Measurements from ENCODE around the gene GRIPAP1. TPM values are rescaled to one million over a fixed set of nuclear protein-coding genes. Genes with fewer than 3 reads are reported as not detected.

Gene GRIPAP1
- total and polyA plus RNA-seq, 2 donors (not counting 3 experiments of a cell fraction or from before 2014, with no cell fraction given) = 25.3 to 49.4 TPM

DNA sequence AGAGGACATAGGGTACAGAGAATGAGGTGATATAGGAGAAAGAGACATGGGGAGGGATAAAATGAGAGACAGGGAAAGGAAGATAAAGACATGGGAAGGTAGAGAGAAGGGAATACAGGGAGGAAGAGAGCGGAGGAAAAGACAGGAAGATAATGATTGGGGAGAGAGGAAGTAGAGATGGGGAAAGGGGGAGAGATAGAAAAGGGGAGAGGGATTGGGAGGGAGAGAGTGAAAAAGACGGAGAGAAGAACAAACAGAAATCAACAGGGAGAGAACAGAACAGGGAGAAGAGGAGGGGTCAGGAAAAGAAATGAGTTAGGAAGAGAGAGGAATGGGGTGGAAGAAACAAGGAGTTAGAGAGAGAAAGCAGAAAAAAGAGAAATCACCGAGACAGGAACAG lies 4.6 kb downstream of the GRIPAP1 start:
- H3K79me2 ChIP-seq (ENCODE audit: control insufficient read depth, insufficient read depth, low read length) = peaks cover 8% of the 10 kb centered on the region
- no peaks in the 10 kb centered on the region for H4K20me1 ChIP-seq (replicated peaks; ENCODE audit: control insufficient read depth, extremely low read depth, insufficient read depth, low read length)
- TF ChIP-seq MYC (IDR thresholded peaks at IDR 0.05; ENCODE audit: low read depth, low read length) = no peak
- TF ChIP-seq JUN (IDR thresholded peaks at IDR 0.05; ENCODE audit: borderline replicate concordance, insufficient read depth, insufficient read length, low read depth) = no peak
- no peak for TF ChIP-seq POLR2A (IDR thresholded peaks at IDR 0.05; ENCODE audit: low read depth, low read length)
- TF ChIP-seq EZH2 (IDR thresholded peaks at IDR 0.05; ENCODE audit: borderline replicate concordance, low read depth, low read length, severe bottlenecking) = no peak
- no peak for TF ChIP-seq FOS (IDR thresholded peaks at IDR 0.05; ENCODE audit: borderline replicate concordance, insufficient read depth, low read length)
- TF ChIP-seq POLR2AphosphoS5 (IDR thresholded peaks at IDR 0.05; ENCODE audit: insufficient read depth, low read depth, low read length) = no peak
- TF ChIP-seq GATA2 (IDR thresholded peaks at IDR 0.05; ENCODE audit: insufficient read depth, insufficient read length, low read depth, low read length) = no peak
- TF ChIP-seq, protein P1, sequence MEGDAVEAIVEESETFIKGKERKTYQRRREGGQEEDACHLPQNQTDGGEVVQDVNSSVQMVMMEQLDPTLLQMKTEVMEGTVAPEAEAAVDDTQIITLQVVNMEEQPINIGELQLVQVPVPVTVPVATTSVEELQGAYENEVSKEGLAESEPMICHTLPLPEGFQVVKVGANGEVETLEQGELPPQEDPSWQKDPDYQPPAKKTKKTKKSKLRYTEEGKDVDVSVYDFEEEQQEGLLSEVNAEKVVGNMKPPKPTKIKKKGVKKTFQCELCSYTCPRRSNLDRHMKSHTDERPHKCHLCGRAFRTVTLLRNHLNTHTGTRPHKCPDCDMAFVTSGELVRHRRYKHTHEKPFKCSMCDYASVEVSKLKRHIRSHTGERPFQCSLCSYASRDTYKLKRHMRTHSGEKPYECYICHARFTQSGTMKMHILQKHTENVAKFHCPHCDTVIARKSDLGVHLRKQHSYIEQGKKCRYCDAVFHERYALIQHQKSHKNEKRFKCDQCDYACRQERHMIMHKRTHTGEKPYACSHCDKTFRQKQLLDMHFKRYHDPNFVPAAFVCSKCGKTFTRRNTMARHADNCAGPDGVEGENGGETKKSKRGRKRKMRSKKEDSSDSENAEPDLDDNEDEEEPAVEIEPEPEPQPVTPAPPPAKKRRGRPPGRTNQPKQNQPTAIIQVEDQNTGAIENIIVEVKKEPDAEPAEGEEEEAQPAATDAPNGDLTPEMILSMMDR (IDR thresholded peaks at IDR 0.05; ENCODE audit: extremely low read depth in 1 of 2, insufficient read depth in 1 of 2, low read depth in 1 of 2, low read length in 2 of 2) = no peak
- TF ChIP-seq, protein P2, sequence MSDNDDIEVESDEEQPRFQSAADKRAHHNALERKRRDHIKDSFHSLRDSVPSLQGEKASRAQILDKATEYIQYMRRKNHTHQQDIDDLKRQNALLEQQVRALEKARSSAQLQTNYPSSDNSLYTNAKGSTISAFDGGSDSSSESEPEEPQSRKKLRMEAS (IDR thresholded peaks at IDR 0.05; ENCODE audit: insufficient read depth, insufficient read length) = no peak
- intact Hi-C loops (cut with micrococcal nuclease) (no loop called here), dilution Hi-C loops (cut with MboI; ENCODE audit: extremely low pct_ligation_motif_present, low sequenced_read_pairs) (no loop called here)
- no peak for DNase-seq (ENCODE audit: low read depth, low spot score)
- FAIRE-seq = no peak
- H3K9me3 ChIP-seq (replicated peaks; ENCODE audit: control insufficient read depth, insufficient read depth, low read length) = no peaks in the 10 kb centered on the region
- peaks cover 0 to 20% of the 10 kb centered on the region in 2 experiments for H3K36me3 ChIP-seq (ENCODE audit: control insufficient read depth in 2 of 2, extremely low read depth in 1 of 2, insufficient read depth in 2 of 2, low read length in 2 of 2)
- no peaks in the 10 kb centered on the region for H3K27me3 ChIP-seq (ENCODE audit: control insufficient read depth in 2 of 2, insufficient read depth in 2 of 2, low read length in 2 of 2)
- no TSS peak for BruUV-seq (replicated peaks)
- H3K9me1 ChIP-seq (replicated peaks; ENCODE audit: control insufficient read depth, extremely low read depth, insufficient read depth, low read length) = no peaks in the 10 kb centered on the region
- H2AFZ ChIP-seq (ENCODE audit: low read depth, low read length) = no peak overlapping the region
- H3K4me2 ChIP-seq (ENCODE audit: insufficient read depth, low read length) = no peak overlapping the region
- H3K27ac ChIP-seq (ENCODE audit: insufficient read depth, low read depth, low read length) = no peak overlapping the region
- no peak overlapping the region for H3K9ac ChIP-seq (replicated peaks; ENCODE audit: extremely low read depth, insufficient read depth, low read length)
- POLR2A ChIA-PET = no interaction called here
- no peak overlapping the region for H3K4me3 ChIP-seq (replicated peaks in 1 of 3; ENCODE audit: insufficient read depth in 1 of 3, low read depth in 1 of 3, low read length in 3 of 3)
- peaks cover 3% of the 10 kb centered on the region for H3K4me1 ChIP-seq (ENCODE audit: control insufficient read depth, extremely low read depth, insufficient read depth, low read length)
- CTCF ChIA-PET = no interaction called here

All from endothelial cell of umbilical vein (primary cell).